Measurements from ENCODE around the gene SCYL2.

SCYL2 gene

DNA sequence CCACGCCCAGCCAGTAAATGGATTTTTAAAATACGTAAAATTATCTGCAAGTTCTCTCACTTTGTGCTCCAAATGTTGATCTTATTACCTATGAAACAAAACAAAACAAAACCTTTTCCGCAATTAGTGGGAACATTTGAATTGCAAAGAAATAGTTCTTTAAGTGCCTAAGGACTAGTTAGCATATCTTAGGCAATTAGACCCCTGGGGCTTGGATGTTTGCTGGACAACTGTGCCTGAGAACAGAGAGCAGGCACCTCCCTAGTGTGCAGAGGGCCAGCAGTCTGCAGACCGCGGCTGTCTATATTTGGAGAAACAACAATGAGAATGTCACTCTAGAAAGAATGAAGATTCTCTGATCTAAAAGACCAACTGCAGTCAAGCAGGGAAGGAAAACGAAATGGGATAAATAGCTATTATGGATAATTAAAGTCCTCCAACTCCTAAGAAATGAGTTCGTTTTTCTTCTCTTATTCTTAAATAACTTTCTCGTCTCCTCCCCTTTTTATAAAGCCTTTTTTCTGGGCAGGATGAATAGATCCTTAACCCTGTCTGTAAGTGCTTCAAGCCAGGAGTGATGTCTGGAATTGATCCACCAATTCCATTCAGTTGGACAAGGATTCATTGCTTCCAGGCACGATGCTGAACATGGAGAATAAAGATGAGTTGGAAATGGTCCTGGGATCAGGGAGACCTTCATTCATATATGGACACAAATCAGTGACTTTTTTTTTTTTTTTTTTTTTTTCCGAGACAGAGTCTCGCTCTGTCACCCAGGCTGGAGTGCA is 106.1 kb downstream of the SCYL2 start:
- DNase-seq (ENCODE audit: low read depth, low spot score): peak; percentile 54

DNA sequence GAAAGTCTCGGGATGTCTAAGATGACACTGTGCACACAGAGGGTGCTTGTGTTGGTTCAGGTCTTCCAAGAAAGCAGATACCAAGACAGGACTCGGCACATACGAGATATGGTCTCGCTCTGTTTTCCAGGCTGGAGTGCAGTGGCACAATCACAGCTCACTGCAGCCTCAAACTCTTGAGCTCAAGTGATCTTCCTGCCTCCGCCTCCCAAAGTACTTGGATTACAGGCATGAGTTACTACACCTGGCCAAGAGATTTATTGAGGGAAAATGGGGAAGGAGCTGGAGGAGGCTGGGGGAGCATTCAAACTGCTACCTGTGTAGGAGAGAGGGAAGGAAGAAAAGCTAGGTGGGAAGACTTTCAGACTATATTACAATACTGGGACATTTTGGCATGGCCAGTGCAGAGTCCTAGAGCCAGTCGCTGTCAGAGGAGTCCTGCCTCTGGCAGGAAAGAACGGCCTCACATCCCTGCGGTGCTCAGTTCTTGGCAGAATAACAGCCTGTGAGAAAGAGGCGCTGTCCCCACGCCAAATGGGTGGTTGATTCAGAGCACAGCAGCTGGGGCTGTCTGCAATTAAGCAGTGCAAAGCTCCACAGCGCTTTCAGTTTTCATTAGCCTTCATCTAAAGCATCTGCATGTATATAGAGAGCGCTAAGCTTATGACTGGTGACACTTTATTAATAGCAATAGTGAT is 108.2 kb downstream of the SCYL2 start:
- DNase-seq (ENCODE audit: low read depth, low spot score): peak; percentile 90

DNA sequence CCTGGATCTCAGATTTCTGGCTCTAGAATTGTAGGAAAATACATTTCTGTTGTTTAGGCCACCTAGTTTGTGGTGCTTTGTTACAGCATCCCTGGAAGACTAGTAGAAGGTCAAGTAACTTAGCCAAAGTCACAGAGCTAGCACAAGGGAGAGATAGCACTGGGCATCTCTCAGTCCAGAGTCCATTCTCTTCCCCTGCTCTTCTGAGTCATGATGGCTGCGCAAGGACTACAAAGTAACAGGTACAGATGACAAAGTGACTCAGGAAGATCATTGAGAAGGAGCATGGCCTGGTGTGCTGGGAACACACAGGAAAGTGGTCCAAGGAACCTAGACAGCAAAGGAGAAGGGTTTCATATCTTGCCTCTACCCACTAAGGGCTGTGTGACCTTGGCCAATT is 109.2 kb downstream of the SCYL2 start:
- no peak for DNase-seq (ENCODE audit: low read depth, low spot score)

DNA sequence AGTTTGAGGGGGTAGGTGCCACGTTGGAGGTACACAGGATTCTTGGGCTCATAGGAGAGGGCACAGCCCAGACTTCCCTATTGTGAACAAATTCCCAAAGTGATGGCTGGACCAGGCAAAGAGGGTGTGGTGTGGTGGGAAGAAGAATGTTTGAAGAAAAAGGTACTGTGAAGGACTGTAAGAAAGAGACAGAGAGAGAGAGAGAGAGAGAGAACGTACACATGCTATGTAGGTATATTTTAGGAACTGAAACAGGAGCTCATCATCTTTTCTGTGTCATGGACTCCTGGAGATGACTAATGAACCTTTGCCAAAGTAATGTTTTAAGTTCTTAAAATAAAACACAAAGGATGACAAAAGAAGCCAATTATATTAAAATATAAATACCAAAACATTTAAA is 114.4 kb downstream of the SCYL2 start:
- no peak for DNase-seq (ENCODE audit: low read depth, low spot score)

DNA sequence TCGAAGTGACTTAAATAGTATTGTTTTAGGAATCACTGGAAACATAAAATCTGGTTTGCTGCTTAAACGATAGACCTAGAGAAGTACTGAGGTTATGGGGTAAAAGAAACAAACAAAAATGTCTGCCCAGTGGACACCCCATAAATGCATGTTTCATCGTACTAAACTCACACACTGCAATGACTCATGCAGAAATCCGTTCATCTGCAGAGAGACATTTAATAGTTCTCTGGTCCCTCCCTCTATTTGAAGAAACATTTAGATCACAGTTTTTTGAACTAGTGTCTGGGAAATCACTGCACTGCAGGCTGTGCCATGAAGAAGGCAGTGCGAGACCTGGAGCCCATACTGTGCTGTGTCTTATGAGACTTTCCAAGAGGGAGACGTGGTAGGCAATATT is 115.4 kb downstream of the SCYL2 start:
- no peak for DNase-seq (ENCODE audit: low read depth, low spot score)

DNA sequence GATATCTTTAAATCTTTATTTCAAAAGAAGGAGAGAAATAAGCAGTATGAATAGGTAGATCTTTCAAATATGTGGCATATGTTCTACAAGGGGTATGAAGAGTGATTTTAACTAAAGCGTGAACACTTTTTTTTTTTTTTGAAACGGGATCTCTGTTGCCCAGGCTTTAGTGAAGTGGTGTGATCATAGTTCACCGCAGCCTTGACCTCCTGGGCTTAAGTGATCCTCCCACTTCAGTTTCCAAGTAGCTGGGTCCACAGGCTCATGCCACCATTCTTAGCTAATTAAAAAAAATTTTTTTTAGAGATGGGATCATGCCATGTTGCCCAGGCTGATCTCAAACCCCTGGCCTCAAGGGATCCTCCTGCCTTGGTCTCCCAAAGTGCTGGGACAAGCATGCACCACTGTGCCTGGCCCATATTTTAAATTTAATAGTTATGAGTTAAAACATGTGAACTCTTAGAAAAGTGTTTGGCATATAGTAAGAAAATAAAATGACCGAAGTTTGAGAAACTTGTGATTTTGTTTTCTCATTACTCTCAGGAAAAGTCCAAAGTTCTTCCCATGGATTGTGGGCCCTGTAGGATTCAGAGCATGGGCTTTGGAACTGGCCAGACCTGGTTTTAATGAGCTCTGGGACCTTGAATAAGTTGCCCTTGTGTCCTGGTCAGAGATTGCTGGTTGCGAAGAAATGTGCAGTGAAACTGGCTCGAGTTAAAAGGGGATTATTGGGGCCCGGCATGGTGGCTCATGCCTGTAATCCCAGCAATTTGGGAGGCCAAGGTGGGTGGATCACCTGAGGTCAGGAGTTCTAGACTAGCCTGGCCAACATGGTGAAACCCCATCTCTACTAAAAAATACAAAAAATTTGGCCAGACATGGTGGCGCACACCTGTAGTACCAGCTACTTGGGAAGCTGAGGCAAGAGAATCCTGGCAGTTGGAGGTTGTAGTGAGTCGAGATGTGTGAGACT is 116.9 kb downstream of the SCYL2 start:
- no peak for DNase-seq (ENCODE audit: low read depth, low spot score)

DNA sequence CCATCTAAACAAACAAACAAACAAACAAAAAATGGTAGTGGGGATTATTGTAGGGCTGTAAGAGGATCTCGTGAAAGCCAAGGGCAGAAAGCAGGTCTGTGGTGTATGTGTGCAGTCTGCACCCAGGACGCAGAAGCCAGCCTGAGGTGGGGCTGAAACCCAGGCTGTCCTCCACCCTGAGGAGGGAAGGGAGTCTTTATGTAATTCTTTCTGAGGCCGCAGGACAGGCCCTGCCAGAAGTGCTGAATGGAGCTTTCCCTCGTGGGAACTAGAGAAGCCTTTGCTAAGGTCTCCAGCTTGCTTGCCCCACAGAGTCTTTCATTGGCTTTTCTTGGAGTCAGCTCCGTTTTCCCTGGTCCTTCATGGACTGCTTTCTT is 117.6 kb downstream of the SCYL2 start:
- DNase-seq (ENCODE audit: low read depth, low spot score): no peak

DNA sequence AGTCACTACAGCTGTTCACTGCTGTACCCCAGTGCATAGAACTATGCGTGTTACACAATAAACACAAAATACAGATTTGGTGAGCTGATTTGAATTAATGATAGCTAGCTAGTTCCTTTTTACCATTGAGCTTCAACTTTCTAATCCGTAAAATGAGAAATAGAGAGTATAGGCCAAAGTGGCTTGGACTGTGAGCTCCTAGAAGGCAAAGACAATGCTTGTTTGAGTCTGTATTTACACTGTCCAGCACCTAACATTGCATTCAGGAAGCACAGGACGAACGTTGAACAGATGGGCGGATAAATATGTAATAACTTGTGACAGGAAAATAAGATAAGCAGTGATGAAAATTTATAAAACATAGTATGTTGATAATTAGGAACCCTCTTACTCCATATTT is 121.4 kb downstream of the SCYL2 start:
- DNase-seq (ENCODE audit: low read depth, low spot score): no peak
